ENCODE data around the gene NXPH1. TPM values are rescaled to one million over a fixed set of nuclear protein-coding genes. Genes with fewer than 3 reads are reported as not detected.

The NXPH1 gene
- total RNA-seq, 1 donor from 2014 or later, result not detected

GRCh38 chr7:8481752-8482446 is 48.5 kb downstream of the NXPH1 start:
- ChIA-PET POLR2A (no interaction called here), CTCF (no interaction called here)
- Mint-ChIP-seq H3K36me3 (ENCODE audit: low read depth) (no peaks in the 10 kb centered on the region), H3K4me1 (no peaks in the 10 kb centered on the region), H3K27ac (no peak overlapping the region), H3K4me3 (no peak overlapping the region), H3K27me3 (no peaks in the 10 kb centered on the region), H3K9me3 (peaks cover 7% of the 10 kb centered on the region)
- TF ChIP-seq CTCF (IDR thresholded peaks at IDR 0.05), result no peak
- ATAC-seq (ENCODE audit: low read depth), result no peak
- no peak for DNase-seq
- intact Hi-C loops (cut with micrococcal nuclease), result no loop called here

GRCh38 chr7:8490391-8491045 is 57.1 kb downstream of the NXPH1 start:
- TF ChIP-seq CTCF (IDR thresholded peaks at IDR 0.05), result no peak
- intact Hi-C loops (cut with micrococcal nuclease), result no loop called here
- ATAC-seq (ENCODE audit: low read depth) (no peak), DNase-seq (no peak)
- POLR2A ChIA-PET, result no interaction called here
- no peaks in the 10 kb centered on the region for H3K36me3 Mint-ChIP-seq (ENCODE audit: low read depth)
- no peaks in the 10 kb centered on the region for H3K4me1 Mint-ChIP-seq
- H3K27me3 Mint-ChIP-seq, result no peaks in the 10 kb centered on the region
- H3K4me3 Mint-ChIP-seq, result no peak overlapping the region
- no peak overlapping the region for H3K27ac Mint-ChIP-seq
- CTCF ChIA-PET, result no interaction called here
- H3K9me3 Mint-ChIP-seq, result peaks cover 3% of the 10 kb centered on the region

- POLR2A ChIA-PET, result no interaction called here
- CTCF ChIA-PET, result no interaction called here
- no peak overlapping the region for H3K27ac Mint-ChIP-seq
- no peak overlapping the region for H3K4me3 Mint-ChIP-seq
- no peaks in the 10 kb centered on the region for H3K36me3 Mint-ChIP-seq (ENCODE audit: low read depth)
- H3K9me3 Mint-ChIP-seq, result peaks cover 3% of the 10 kb centered on the region
- DNase-seq (no peak), ATAC-seq (ENCODE audit: low read depth) (no peak)
- H3K4me1 Mint-ChIP-seq, result no peaks in the 10 kb centered on the region
- TF ChIP-seq CTCF (IDR thresholded peaks at IDR 0.05), result no peak
- no peaks in the 10 kb centered on the region for H3K27me3 Mint-ChIP-seq
- intact Hi-C loops (cut with micrococcal nuclease), result no loop called here
Observed at GRCh38 chr7:8491106-8491505, 57.7 kb downstream of the NXPH1 start.

- TF ChIP-seq CTCF (IDR thresholded peaks at IDR 0.05), result no peak
- POLR2A ChIA-PET, result no interaction called here
- CTCF ChIA-PET, result no interaction called here
Observed at GRCh38 chr7:8491544-8492489, 58.4 kb downstream of the NXPH1 start.

GRCh38 chr7:8499128-8499527 is 65.7 kb downstream of the NXPH1 start:
- no peaks in the 10 kb centered on the region for H3K27me3 Mint-ChIP-seq
- ChIA-PET POLR2A (no interaction called here), CTCF (no interaction called here)
- no peaks in the 10 kb centered on the region for H3K4me1 Mint-ChIP-seq
- no peaks in the 10 kb centered on the region for H3K9me3 Mint-ChIP-seq
- no peak for TF ChIP-seq CTCF (IDR thresholded peaks at IDR 0.05)
- H3K27ac Mint-ChIP-seq, result no peak overlapping the region
- DNase-seq, result no peak
- no peak for ATAC-seq (ENCODE audit: low read depth)
- H3K4me3 Mint-ChIP-seq, result no peak overlapping the region
- no peaks in the 10 kb centered on the region for H3K36me3 Mint-ChIP-seq (ENCODE audit: low read depth)
- intact Hi-C loops (cut with micrococcal nuclease), result no loop called here

More at GRCh38 chr7:8491544-8492489, 58.4 kb downstream of the NXPH1 start:
- Mint-ChIP-seq H3K27me3 (no peaks in the 10 kb centered on the region), H3K27ac (no peak overlapping the region), H3K36me3 (ENCODE audit: low read depth) (no peaks in the 10 kb centered on the region), H3K4me1 (no peaks in the 10 kb centered on the region), H3K9me3 (peaks cover 3% of the 10 kb centered on the region), H3K4me3 (no peak overlapping the region)
- DNase-seq (no peak), ATAC-seq (ENCODE audit: low read depth) (no peak)
- intact Hi-C loops (cut with micrococcal nuclease), result no loop called here
